Neural crest cell (in vitro differentiated cells): Measurements from ENCODE around the gene SLC22A7. TPM values are rescaled to one million over a fixed set of nuclear protein-coding genes. Genes with fewer than 3 reads are reported as not detected.

Experiments
- DNase-seq: peaks from one replicate; pipeline ENCODE4 v3.0.0; 2021; ENCODE audit warnings: low read depth, mixed read lengths, low spot score
- H3K27ac Mint-ChIP-seq: one replicate; pipeline ENCODE4 v1.8.0; 2021; ENCODE audit warnings: mild to moderate bottlenecking, mixed read lengths; ENCODE audit not compliant: unreplicated experiment
- H3K27me3 Mint-ChIP-seq: 2 replicates; pipeline ENCODE4 v1.8.0; 2021; ENCODE audit warnings: low read depth, mild to moderate bottlenecking, mixed read lengths
- H3K36me3 Mint-ChIP-seq: 2 replicates; pipeline ENCODE4 v1.8.0; 2021; ENCODE audit warnings: low read depth, mild to moderate bottlenecking, mixed read lengths
- H3K4me1 Mint-ChIP-seq: 2 replicates; pipeline ENCODE4 v1.8.0; 2021; ENCODE audit warnings: mixed read lengths
- H3K4me3 Mint-ChIP-seq: one replicate; pipeline ENCODE4 v1.8.0; 2021; ENCODE audit warnings: mild to moderate bottlenecking, mixed read lengths
- H3K9me3 Mint-ChIP-seq: 2 replicates; pipeline ENCODE4 v1.8.0; 2021; ENCODE audit warnings: mixed read lengths
- CTCF ChIP-seq: fragments of 200-600 bp; sonication (generic); conservative IDR thresholded peaks from 2 replicates; pipeline ENCODE4 v1.5.0; 2021; ENCODE audit warnings: antibody characterized with exemption, mild to moderate bottlenecking
- total RNA-seq: library from RNA; stranded (reverse); gene quantifications from 2 replicates; pipeline ENCODE4 v1.2.1, GENCODE V29; 2021

SLC22A7 gene
- total RNA-seq, 1 donor from 2014 or later, result 0.37 TPM

- Mint-ChIP-seq H3K4me1 (peaks cover 22% of the 10 kb centered on the region), H3K36me3 (no peaks in the 10 kb centered on the region), H3K27me3 (peaks cover 40% of the 10 kb centered on the region), H3K4me3 (peak overlapping the region; percentile 57), H3K27ac (no peak overlapping the region), H3K9me3 (no peaks in the 10 kb centered on the region)
- DNase-seq, result no peak
- no peak for TF ChIP-seq CTCF
Observed at GRCh38 chr6:43277643-43278523, 20.2 kb upstream of the SLC22A7 start.

GRCh38 chr6:43278524-43279078, 19.5 kb upstream of the SLC22A7 start:
- H3K4me3 Mint-ChIP-seq, result no peak overlapping the region
- H3K27ac Mint-ChIP-seq, result no peak overlapping the region
- no peak for TF ChIP-seq CTCF
- H3K36me3 Mint-ChIP-seq, result no peaks in the 10 kb centered on the region
- no peak for DNase-seq
- H3K4me1 Mint-ChIP-seq, result peaks cover 22% of the 10 kb centered on the region
- H3K9me3 Mint-ChIP-seq, result no peaks in the 10 kb centered on the region
- H3K27me3 Mint-ChIP-seq, result peaks cover 34% of the 10 kb centered on the region

- Mint-ChIP-seq H3K4me1 (peaks cover 18% of the 10 kb centered on the region), H3K4me3 (no peak overlapping the region), H3K27me3 (peaks cover 20% of the 10 kb centered on the region), H3K9me3 (no peaks in the 10 kb centered on the region), H3K27ac (no peak overlapping the region), H3K36me3 (no peaks in the 10 kb centered on the region)
- DNase-seq, result no peak
- no peak for TF ChIP-seq CTCF
Observed at GRCh38 chr6:43280234-43280633, 17.8 kb upstream of the SLC22A7 start.

- Mint-ChIP-seq H3K9me3 (no peaks in the 10 kb centered on the region), H3K27ac (peak overlapping the region; percentile 50), H3K4me3 (no peak overlapping the region), H3K4me1 (peaks cover 15% of the 10 kb centered on the region), H3K27me3 (peaks cover 5% of the 10 kb centered on the region), H3K36me3 (no peaks in the 10 kb centered on the region)
- no peak for TF ChIP-seq CTCF
- no peak for DNase-seq
Observed at GRCh38 chr6:43282060-43282459, 16.0 kb upstream of the SLC22A7 start.

GRCh38 chr6:43282636-43283513, 15.2 kb upstream of the SLC22A7 start:
- Mint-ChIP-seq H3K27me3 (peaks cover 4% of the 10 kb centered on the region), H3K4me3 (no peak overlapping the region), H3K27ac (peak overlapping the region; percentile 57), H3K9me3 (no peaks in the 10 kb centered on the region), H3K4me1 (peaks cover 12% of the 10 kb centered on the region), H3K36me3 (no peaks in the 10 kb centered on the region)
- no peak for TF ChIP-seq CTCF
- DNase-seq, result no peak
